HG02571 (cell line): ENCODE results near the gene CSMD2.

ENCODE experiments used
- ATAC-seq: cut with Tn5 transposase; IDR thresholded peaks from one replicate; pipeline ENCODE4 v1.9.1; 2021; ENCODE audit warnings: mild to moderate bottlenecking, moderate library complexity; ENCODE audit not compliant: unreplicated experiment

The CSMD2 gene

GRCh38 chr1:34156739-34157138 is 8.3 kb downstream of the CSMD2 start:
- no peak for ATAC-seq

- ATAC-seq = no peak
These were observed 9.2 kb downstream of the CSMD2 start for GRCh38 chr1:34155860-34156259.

GRCh38 chr1:34153246-34153645 is 11.8 kb downstream of the CSMD2 start:
- no peak for ATAC-seq

GRCh38 chr1:34149501-34149900 is 15.5 kb downstream of the CSMD2 start:
- ATAC-seq = no peak

GRCh38 chr1:34147301-34147700 is 17.7 kb downstream of the CSMD2 start:
- no peak for ATAC-seq

- no peak for ATAC-seq
These were observed 20.3 kb downstream of the CSMD2 start for GRCh38 chr1:34144766-34145165.

- no peak for ATAC-seq
These were observed 21.1 kb downstream of the CSMD2 start for GRCh38 chr1:34143975-34144374.

- ATAC-seq = no peak
These were observed 24.9 kb downstream of the CSMD2 start for GRCh38 chr1:34140011-34140676.

GRCh38 chr1:34137411-34137810 is 27.6 kb downstream of the CSMD2 start:
- ATAC-seq = no peak

GRCh38 chr1:34132161-34132420 is 32.9 kb downstream of the CSMD2 start:
- no peak for ATAC-seq

- ATAC-seq = no peak
These were observed 33.5 kb downstream of the CSMD2 start for GRCh38 chr1:34131396-34132160.

GRCh38 chr1:34130306-34130705 is 34.7 kb downstream of the CSMD2 start:
- no peak for ATAC-seq

GRCh38 chr1:34129630-34130029 is 35.4 kb downstream of the CSMD2 start:
- no peak for ATAC-seq

- ATAC-seq = no peak
These were observed 36.7 kb downstream of the CSMD2 start for GRCh38 chr1:34128186-34128889.

- ATAC-seq = no peak
These were observed 37.7 kb downstream of the CSMD2 start for GRCh38 chr1:34127006-34128000.

- no peak for ATAC-seq
These were observed 38.5 kb downstream of the CSMD2 start for GRCh38 chr1:34126486-34126885.

GRCh38 chr1:34125721-34126380 is 39.2 kb downstream of the CSMD2 start:
- no peak for ATAC-seq

- ATAC-seq = no peak
These were observed 42.7 kb downstream of the CSMD2 start for GRCh38 chr1:34122080-34122932.

- no peak for ATAC-seq
These were observed 49.8 kb downstream of the CSMD2 start for GRCh38 chr1:34115233-34115632.

- no peak for ATAC-seq
These were observed 51.1 kb downstream of the CSMD2 start for GRCh38 chr1:34113887-34114286.
